Measurements from ENCODE around the gene HCAR1. TPM values are rescaled to one million over a fixed set of nuclear protein-coding genes. Genes with fewer than 3 reads are reported as not detected.
"Not testable (repeated sequence)": the region's sequence is repeated elsewhere in the genome, so short reads cannot be mapped to it uniquely, and the experiment has no call there.

The HCAR1 gene
- total RNA-seq, 3 donors from 2014 or later: 3.2 to 34.0 (median 20.6) TPM

- intact Hi-C loops (cut with DNase I; ENCODE audit: low total_unique reads): no loop called here
- Histone ChIP-seq H3K4me3 (peak within 1 kb of the TSS; percentile 82 to 95 (median 90)), H3K27ac (peak within 1 kb of the TSS; percentile 89 to 93), H3K36me3 (no peaks in the 10 kb centered on the region), H3K4me1 (peaks cover 5 to 8% of the 10 kb centered on the region in 2 donors), H3K27me3 (no peaks in the 10 kb centered on the region), H3K9me3 (no peaks in the 10 kb centered on the region)
- TF ChIP-seq CTCF (IDR thresholded peaks at IDR 0.05) (peak; percentile 52 to 88 (median 73)), POLR2A (IDR thresholded peaks at IDR 0.05) (peak; percentile 75), POLR2AphosphoS5 (IDR thresholded peaks at IDR 0.05) (peak; percentile 90 to 95 (median 92))
- DNase-seq (ENCODE audit: low spot score in 2 of 2): peak; percentile 97 to 99
Measured at GRCh38 chr12:122752464-122753318, 22.0 kb upstream of the HCAR1 start, which contains the start of gene DENR. DENR (plus strand) TSS chr12:122752824; CDS start chr12:122753702, 878 bp downstream.

GRCh38 chr12:122750781-122751515 lies 20.3 kb upstream of the HCAR1 start:
- intact Hi-C loops (cut with DNase I; ENCODE audit: low total_unique reads): loop anchor here (2.0 kb wide), 1 partner anchor 18 kb away; no protein-coding TSS in a partner anchor

GRCh38 chr12:122749569-122750332 lies 19.1 kb upstream of the HCAR1 start:
- Histone ChIP-seq H3K36me3 (no peaks in the 10 kb centered on the region), H3K27me3 (no peaks in the 10 kb centered on the region), H3K4me1 (peaks cover 5 to 8% of the 10 kb centered on the region in 2 donors), H3K9me3 (no peaks in the 10 kb centered on the region), H3K27ac (peak overlapping the region in 1 of 2 donors; percentile 10), H3K4me3 (no peak overlapping the region)
- DNase-seq (ENCODE audit: low spot score in 2 of 2): peak in 1 of 2 donors; percentile 71
- intact Hi-C loops (cut with DNase I; ENCODE audit: low total_unique reads): loop anchor here (2.0 kb wide), 1 partner anchor 17 kb away; no protein-coding TSS in a partner anchor
- no peak for TF ChIP-seq POLR2AphosphoS5 (IDR thresholded peaks at IDR 0.05)
- TF ChIP-seq POLR2A (IDR thresholded peaks at IDR 0.05): no peak
- TF ChIP-seq CTCF (IDR thresholded peaks at IDR 0.05): no peak

More at GRCh38 chr12:122750781-122751515, 20.3 kb upstream of the HCAR1 start:
- H3K27me3 ChIP-seq; DNase-seq (ENCODE audit: low spot score in 2 of 2); H3K36me3 ChIP-seq; H3K4me1 ChIP-seq; H3K4me3 ChIP-seq; H3K9me3 ChIP-seq: not testable (repeated sequence)
- peak overlapping the region; percentile 17 to 26 for H3K27ac ChIP-seq

GRCh38 chr12:122747224-122748135 lies 16.8 kb upstream of the HCAR1 start:
- H3K36me3 ChIP-seq: no peaks in the 10 kb centered on the region
- intact Hi-C loops (cut with DNase I; ENCODE audit: low total_unique reads): no loop called here
- no peak overlapping the region for H3K27ac ChIP-seq
- no peaks in the 10 kb centered on the region for H3K27me3 ChIP-seq
- DNase-seq (ENCODE audit: low spot score in 2 of 2): no peak
- no peaks in the 10 kb centered on the region for H3K9me3 ChIP-seq
- no peak overlapping the region for H3K4me3 ChIP-seq
- no peak for TF ChIP-seq POLR2AphosphoS5 (IDR thresholded peaks at IDR 0.05)
- TF ChIP-seq CTCF (IDR thresholded peaks at IDR 0.05): no peak
- TF ChIP-seq POLR2A (IDR thresholded peaks at IDR 0.05): no peak
- H3K4me1 ChIP-seq: no peaks in the 10 kb centered on the region
